ENCODE measurements around the gene CNTN1. TPM values are rescaled to one million over a fixed set of nuclear protein-coding genes. Genes with fewer than 3 reads are reported as not detected.

CNTN1 gene
- total RNA-seq, 1 experiment from 2014 or later: 6.5 TPM

- no peak overlapping the region for H3K4me3 Mint-ChIP-seq
- Histone ChIP-seq H4K5ac (ENCODE audit: insufficient read length, low read depth, low read length) (no peak overlapping the region), H3K9ac (ENCODE audit: extremely low read depth, insufficient read length, low read length) (no peak overlapping the region), H2BK20ac (ENCODE audit: low read depth, low read length, poor library complexity, severe bottlenecking) (no peak overlapping the region), H3K4me2 (ENCODE audit: insufficient read depth, insufficient read length, low read length) (no peak overlapping the region), H3K4me1 (ENCODE audit: insufficient read depth, low read length) (no peaks in the 10 kb centered on the region), H2AK5ac (ENCODE audit: insufficient read length, low read length) (no peak overlapping the region), H3T11ph (ENCODE audit: low read length) (no peak overlapping the region), H2BK5ac (ENCODE audit: insufficient read length, low read length) (no peak overlapping the region), H3K18ac (ENCODE audit: insufficient read length, low read depth, low read length) (no peak overlapping the region), H2BK120ac (ENCODE audit: low read depth, low read length, poor library complexity, severe bottlenecking) (no peak overlapping the region), H3K27me3 (ENCODE audit: insufficient read depth, low read length) (no peaks in the 10 kb centered on the region), H2BK12ac (ENCODE audit: insufficient read length, low read depth, low read length) (no peak overlapping the region), H2BK15ac (ENCODE audit: low read depth, low read length) (no peak overlapping the region), H3K14ac (ENCODE audit: insufficient read depth, low read length) (no peak overlapping the region), H4K91ac (ENCODE audit: insufficient read length, low read depth, low read length) (no peak overlapping the region), H3K23me2 (ENCODE audit: insufficient read length, low read depth, low read length, poor library complexity, severe bottlenecking) (no peaks in the 10 kb centered on the region), H3K4ac (ENCODE audit: low read depth, low read length) (no peak overlapping the region), H3K79me2 (ENCODE audit: insufficient read depth, low read length) (no peaks in the 10 kb centered on the region), H3K79me1 (ENCODE audit: insufficient read depth, low read depth, low read length, poor library complexity, severe bottlenecking) (no peaks in the 10 kb centered on the region), H3K27ac (ENCODE audit: insufficient read length, low read depth, low read length) (no peak overlapping the region), H2AFZ (ENCODE audit: low read length) (no peak overlapping the region), H4K8ac (replicated peaks; ENCODE audit: insufficient read length, low read depth, low read length) (no peak overlapping the region), H4K20me1 (ENCODE audit: control insufficient read depth, insufficient read depth, insufficient read length) (no peaks in the 10 kb centered on the region), H3K23ac (ENCODE audit: insufficient read length, low read depth, low read length) (no peak overlapping the region), H3K9me3 (ENCODE audit: control insufficient read depth, low read depth, low read length) (no peaks in the 10 kb centered on the region), H3K56ac (ENCODE audit: insufficient read length, low read depth, low read length) (no peak overlapping the region)
- H3K36me3 Mint-ChIP-seq (ENCODE audit: insufficient read depth in 1 of 3, low read depth in 3 of 3): no peaks in the 10 kb centered on the region; a peak in 2 of 7 replicates
- TF ChIP-seq CTCF (conservative IDR thresholded peaks at IDR 0.05): no peak
- no CpG with 5 or more reads among the region's 1 CpG for WGBS (ENCODE audit: extremely low coverage, insufficient read length, low lambda C conversion rate)
- no peaks in the 10 kb centered on the region for H3K4me1 Mint-ChIP-seq
- no peak overlapping the region for H3K27ac Mint-ChIP-seq
- DNase-seq: no peak
- no peaks in the 10 kb centered on the region for H3K9me3 Mint-ChIP-seq
- no peaks in the 10 kb centered on the region for H3K27me3 Mint-ChIP-seq (ENCODE audit: low read depth)
Observed at GRCh38 chr12:41026151-41026550, 333.9 kb downstream of the CNTN1 start.

Data from H9 (cell line).